AG04449 (cell line): ENCODE measurements around the gene FAAP100.

Experiments
- CTCF ChIA-PET: fragments of 350-600 bp; formaldehyde crosslinking; extraction: SDS; loops from one replicate; lab custom pipeline; 2021; ENCODE audit warnings: antibody characterized with exemption; lab: Yijun Ruan, JAX
- POLR2A ChIA-PET: fragments of 400-600, 350-600 bp; formaldehyde crosslinking; extraction: SDS; loops from one replicate; lab custom pipeline; 2020; ENCODE audit warnings: antibody characterized with exemption, inconsistent platforms; lab: Yijun Ruan, JAX
- DNase-seq: peaks from one replicate; pipeline ENCODE4 v3.0.0-alpha.2; 2010; ENCODE audit warnings: low read depth, low spot score
- H3K4me3 ChIP-seq: 2 replicates; pipeline ENCODE4 v1.5.1; 2011; ENCODE audit warnings: low read depth, mild to moderate bottlenecking, control low read depth, low read length
- TF ChIP-seq, protein P1 (sequence below): IDR thresholded peaks from one replicate; pipeline ENCODE4 v1.5.1; 2011; ENCODE audit warnings: mild to moderate bottlenecking, moderate library complexity, low read length, control low read depth, inconsistent platforms; ENCODE audit not compliant: insufficient read depth; ENCODE audit errors: missing control alignments

FAAP100 gene

DNA sequence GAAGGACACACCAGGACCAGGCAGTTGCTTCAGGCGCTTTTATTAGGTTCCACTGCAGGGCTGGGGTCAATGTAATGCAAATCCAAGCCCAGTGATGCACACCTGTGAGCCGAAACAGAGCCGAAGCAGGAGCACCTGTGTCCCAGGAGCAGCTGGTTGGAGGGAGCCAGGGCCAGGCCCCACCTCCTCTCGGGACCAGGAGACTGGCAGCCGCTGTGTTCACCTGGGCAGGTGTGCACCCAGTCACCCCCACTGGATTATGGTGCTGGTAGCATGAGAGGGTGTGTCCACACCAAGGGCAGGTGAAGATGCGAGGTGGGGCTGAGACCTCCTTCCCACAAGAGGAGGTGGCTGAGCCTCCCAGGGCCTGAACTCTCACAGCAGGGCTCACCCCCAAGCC lies 4.7 kb upstream of the FAAP100 start:
- POLR2A ChIA-PET, result interaction anchor here (1.5 kb wide), 1 partner anchor 10 kb away, joined by 7 read pairs; no protein-coding TSS in a partner anchor

DNA sequence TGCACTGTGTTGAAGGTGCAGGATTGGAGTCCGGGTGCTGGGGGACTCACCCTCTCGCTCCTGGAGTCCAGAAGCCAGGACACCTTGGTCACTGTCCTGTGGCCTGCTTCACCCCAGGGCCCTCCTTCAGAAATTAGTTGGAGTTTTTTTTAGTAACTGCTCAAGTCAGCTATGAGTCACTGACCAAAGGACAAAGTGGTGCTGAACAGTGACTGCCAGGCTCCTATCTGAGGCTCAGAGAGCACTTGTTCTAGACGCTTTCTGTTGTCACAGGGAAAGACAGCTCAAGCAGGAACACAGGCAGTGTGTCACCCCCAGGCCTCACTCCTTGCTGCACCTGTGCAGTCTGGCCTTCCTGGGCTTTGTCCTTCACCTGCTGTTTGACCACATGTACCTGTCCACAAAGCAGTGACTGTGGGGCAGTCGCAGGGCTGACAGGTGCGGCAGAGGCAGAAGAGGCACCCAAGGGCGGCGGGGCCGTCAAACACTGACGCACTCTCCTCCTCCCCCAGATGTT lies 4.1 kb upstream of the FAAP100 start:
- TF ChIP-seq, protein P1, sequence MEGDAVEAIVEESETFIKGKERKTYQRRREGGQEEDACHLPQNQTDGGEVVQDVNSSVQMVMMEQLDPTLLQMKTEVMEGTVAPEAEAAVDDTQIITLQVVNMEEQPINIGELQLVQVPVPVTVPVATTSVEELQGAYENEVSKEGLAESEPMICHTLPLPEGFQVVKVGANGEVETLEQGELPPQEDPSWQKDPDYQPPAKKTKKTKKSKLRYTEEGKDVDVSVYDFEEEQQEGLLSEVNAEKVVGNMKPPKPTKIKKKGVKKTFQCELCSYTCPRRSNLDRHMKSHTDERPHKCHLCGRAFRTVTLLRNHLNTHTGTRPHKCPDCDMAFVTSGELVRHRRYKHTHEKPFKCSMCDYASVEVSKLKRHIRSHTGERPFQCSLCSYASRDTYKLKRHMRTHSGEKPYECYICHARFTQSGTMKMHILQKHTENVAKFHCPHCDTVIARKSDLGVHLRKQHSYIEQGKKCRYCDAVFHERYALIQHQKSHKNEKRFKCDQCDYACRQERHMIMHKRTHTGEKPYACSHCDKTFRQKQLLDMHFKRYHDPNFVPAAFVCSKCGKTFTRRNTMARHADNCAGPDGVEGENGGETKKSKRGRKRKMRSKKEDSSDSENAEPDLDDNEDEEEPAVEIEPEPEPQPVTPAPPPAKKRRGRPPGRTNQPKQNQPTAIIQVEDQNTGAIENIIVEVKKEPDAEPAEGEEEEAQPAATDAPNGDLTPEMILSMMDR, result no peak
- ChIA-PET POLR2A (interaction anchor here (0.6 to 1.0 kb wide), 3 partner anchors 10 to 23 kb away, joined by 3 to 4 read pairs (median 3); no protein-coding TSS in a partner anchor), CTCF (interaction anchor here (1.6 to 6.8 kb wide), 3 partner anchors 10 to 45 kb away, joined by 3 to 89 read pairs (median 8); no protein-coding TSS in a partner anchor)
- H3K4me3 ChIP-seq, result no peak overlapping the region
- no peak for DNase-seq

More for the DNA sequence above, 4.7 kb upstream of the FAAP100 start:
- CTCF ChIA-PET, result interaction anchor here (0.9 to 2.8 kb wide), 2 partner anchors 44 to 45 kb away, joined by 3 to 14 read pairs; no protein-coding TSS in a partner anchor
- TF ChIP-seq, protein P1, result no peak
- no peak overlapping the region for H3K4me3 ChIP-seq
- no peak for DNase-seq

DNA sequence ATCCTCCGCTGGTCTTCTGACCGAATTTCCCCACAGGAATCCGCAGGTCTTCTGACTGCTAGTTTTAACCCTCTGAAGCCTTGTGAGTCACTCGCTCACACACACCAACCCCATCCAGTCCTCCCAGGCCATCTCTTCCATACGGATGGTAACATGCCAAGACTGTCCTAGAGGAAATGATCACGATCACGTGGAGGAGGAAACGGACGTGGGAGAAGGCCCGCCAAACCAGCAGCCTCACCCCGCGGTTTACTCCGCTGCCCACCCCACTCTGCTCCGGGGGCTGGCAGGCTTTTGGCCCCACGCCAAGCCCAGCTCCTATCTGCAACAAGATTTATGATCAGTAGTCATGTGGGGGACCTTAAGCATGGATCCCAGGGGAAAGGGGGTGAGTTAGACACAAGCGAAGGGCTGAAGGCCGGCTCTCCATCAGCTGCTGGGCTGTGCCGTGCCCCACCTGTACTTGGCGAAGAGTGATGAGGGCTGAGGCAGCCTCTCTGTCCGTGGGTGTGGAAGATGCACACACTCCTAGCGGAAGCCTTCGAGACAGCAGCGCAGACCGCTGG lies 1.5 kb upstream of the FAAP100 start:
- H3K4me3 ChIP-seq, result peak overlapping the region; percentile 91
- peak; percentile 77 for DNase-seq
- TF ChIP-seq, protein P1, result no peak
- ChIA-PET CTCF (interaction anchor here (1.5 to 6.8 kb wide), 2 partner anchors 10 to 47 kb away, joined by 4 to 89 read pairs; no protein-coding TSS in a partner anchor), POLR2A (interaction anchor here (0.6 to 3.9 kb wide), 5 partner anchors 13 to 41 kb away, joined by 3 to 33 read pairs (median 4); no protein-coding TSS in a partner anchor)

DNA sequence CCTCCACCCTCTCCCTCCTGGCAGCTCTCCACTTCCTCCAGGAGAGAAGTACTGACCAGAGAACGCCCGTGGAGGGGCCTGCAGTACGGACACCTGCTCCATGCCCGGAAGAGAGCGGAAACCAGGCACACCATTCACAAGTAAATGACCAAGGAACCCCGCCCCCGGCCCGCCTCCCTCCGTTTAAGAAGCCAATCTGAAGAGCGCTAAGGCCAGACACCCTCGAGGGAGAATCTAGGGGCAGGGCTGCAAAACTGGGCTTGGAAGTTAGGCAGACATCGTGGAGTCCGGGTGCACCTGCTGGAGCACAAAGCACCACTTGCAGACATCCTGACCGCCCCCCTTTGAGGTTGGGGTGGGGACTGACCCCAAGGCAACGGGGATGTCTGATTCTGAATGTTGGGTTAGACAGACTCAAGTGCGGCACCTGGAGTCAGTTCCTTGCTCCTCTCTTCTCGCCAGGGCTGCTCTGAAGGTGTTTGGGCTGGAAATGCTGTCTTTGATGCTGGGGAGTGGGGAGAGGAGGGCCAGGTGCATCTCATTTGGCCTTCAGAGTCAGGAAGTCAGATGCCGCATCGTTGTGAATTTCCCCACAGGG lies 964 bp upstream of the FAAP100 start:
- DNase-seq, result no peak
- CTCF ChIA-PET, result interaction anchor here (1.4 to 6.8 kb wide), 3 partner anchors 8 to 48 kb away, joined by 4 to 89 read pairs (median 4); no protein-coding TSS in a partner anchor

DNA sequence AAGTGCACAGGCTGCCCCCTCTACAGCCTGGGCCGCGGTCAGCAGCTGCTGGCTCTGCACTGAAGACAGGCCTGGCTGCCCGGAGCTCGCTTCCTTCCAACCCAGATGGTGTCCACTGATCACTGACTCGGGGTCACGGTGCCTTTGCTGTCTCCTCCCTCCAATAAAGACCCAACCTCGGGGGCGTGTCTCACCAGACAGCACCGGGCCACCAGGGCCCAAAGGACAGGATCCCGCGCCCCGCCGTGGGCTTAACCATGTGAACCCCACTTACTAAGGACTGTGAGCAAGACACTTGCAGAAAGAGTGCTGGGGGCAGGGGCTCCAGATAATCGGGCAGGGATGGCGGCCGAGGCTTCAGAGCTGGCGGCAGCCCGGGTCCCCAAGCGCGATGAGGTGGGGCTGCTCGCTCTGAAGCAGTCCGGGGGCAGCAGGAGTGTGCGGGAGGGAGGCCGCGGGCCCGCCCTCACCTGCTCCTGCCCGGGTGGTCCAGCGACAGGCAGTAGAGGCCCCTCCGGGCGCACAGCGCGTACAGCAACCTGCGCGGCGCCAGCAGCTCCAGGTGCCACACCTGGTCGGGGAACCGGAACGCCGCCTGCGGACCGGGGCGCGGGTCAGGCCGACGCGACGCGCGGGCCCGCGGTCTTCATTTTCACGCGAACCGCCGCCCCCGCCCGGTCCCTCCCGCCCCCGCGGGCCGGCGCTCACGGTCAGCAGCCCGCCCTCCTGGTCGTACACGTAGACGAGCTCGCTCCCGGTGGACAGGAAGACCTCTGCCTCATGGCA lies 502 bp downstream of the FAAP100 start:
- TF ChIP-seq, protein P1, result no peak
- DNase-seq, result no peak
- CTCF ChIA-PET, result interaction anchor here (0.7 to 6.8 kb wide), 7 partner anchors 10 to 64 kb away, joined by 3 to 89 read pairs (median 4); no protein-coding TSS in a partner anchor
- POLR2A ChIA-PET, result interaction anchor here (0.6 to 3.9 kb wide), 9 partner anchors 10 to 96 kb away, joined by 3 to 33 read pairs (median 4); partner anchors contain the start of gene ACTG1
- H3K4me3 ChIP-seq, result peak overlapping the region; percentile 91

More for the DNA sequence above, 964 bp upstream of the FAAP100 start:
- POLR2A ChIA-PET, result interaction anchor here (0.6 to 3.9 kb wide), 11 partner anchors 9 to 90 kb away, joined by 3 to 33 read pairs (median 4); partner anchors contain the start of gene ACTG1
- TF ChIP-seq, protein P1, result peak; percentile 1
- peak overlapping the region; percentile 91 for H3K4me3 ChIP-seq
